Mesenchymal stem cell (in vitro differentiated cells and primary cell): ENCODE data around the gene ORM1.
"Not testable (repeated sequence)": the region's sequence is repeated elsewhere in the genome, so short reads cannot be mapped to it uniquely, and the experiment has no call there.

Experiments used
- DNase-seq: peaks from one replicate; pipeline ENCODE4 v3.0.0-alpha.2; 2013
- H2AFZ ChIP-seq: one replicate; pipeline ENCODE4 v1.6.1; 2013; ENCODE audit warnings: low read depth, mild to moderate bottlenecking, control low read depth, inconsistent platforms, low read length, moderate library complexity
- H2AK5ac ChIP-seq: 2 replicates; pipeline ENCODE4 v1.6.1; 2013; ENCODE audit warnings: low read length, moderate library complexity, mild to moderate bottlenecking, inconsistent platforms; ENCODE audit not compliant: severe bottlenecking
- H2BK120ac ChIP-seq: one replicate; pipeline ENCODE4 v1.6.1; 2013; ENCODE audit warnings: low read depth, mild to moderate bottlenecking, inconsistent platforms, low read length, moderate library complexity
- H2BK12ac ChIP-seq, 2 experiments: one replicate each; pipeline ENCODE4 v1.6.1; 2013; ENCODE audit warnings: inconsistent platforms in 2 of 2, low read length in 2 of 2, mild to moderate bottlenecking in 2 of 2, moderate library complexity in 2 of 2, control low read depth in 1 of 2
- H2BK15ac ChIP-seq: one replicate; pipeline ENCODE4 v1.6.1; 2013; ENCODE audit warnings: mild to moderate bottlenecking, low read depth, inconsistent platforms; ENCODE audit not compliant: poor library complexity, severe bottlenecking
- H2BK5ac ChIP-seq: 2 replicates; pipeline ENCODE4 v1.6.1; 2013; ENCODE audit warnings: low read depth, mild to moderate bottlenecking, low read length, control low read depth, inconsistent platforms; ENCODE audit not compliant: poor library complexity, severe bottlenecking
- H3K14ac ChIP-seq, 2 experiments: one replicate each; pipeline ENCODE4 v1.6.1; 2013; ENCODE audit warnings: inconsistent platforms in 2 of 2, low read length in 2 of 2, control low read depth in 1 of 2, mild to moderate bottlenecking in 1 of 2, moderate library complexity in 1 of 2
- H3K18ac ChIP-seq, 2 experiments: one replicate each; pipeline ENCODE4 v1.6.1; 2013; ENCODE audit warnings: inconsistent platforms in 2 of 2, low read length in 2 of 2, control low read depth in 1 of 2, low read depth in 1 of 2, mild to moderate bottlenecking in 1 of 2
- H3K23ac ChIP-seq, 2 experiments: one replicate each; pipeline ENCODE4 v1.6.1; 2013; ENCODE audit warnings: inconsistent platforms in 2 of 2, low read length in 2 of 2, mild to moderate bottlenecking in 2 of 2, moderate library complexity in 2 of 2, control low read depth in 1 of 2
- H3K27ac ChIP-seq: 2 replicates; pipeline ENCODE4 v1.5.1; 2013; ENCODE audit warnings: mild to moderate bottlenecking, moderate library complexity, low read length, control low read depth, inconsistent platforms; ENCODE audit not compliant: poor library complexity, severe bottlenecking
- H3K27me3 ChIP-seq, 2 experiments: 2 replicates each; pipeline versions ENCODE4 v1.6.1 to v1.7.0; 2013; ENCODE audit warnings: low read length in 2 of 2, mild to moderate bottlenecking in 2 of 2, moderate library complexity in 2 of 2, control low read depth in 1 of 2, inconsistent platforms in 1 of 2; ENCODE audit not compliant: control insufficient read depth in 1 of 2, insufficient read depth in 1 of 2
- H3K36me3 ChIP-seq, 2 experiments: 2 replicates each; pipeline versions ENCODE4 v1.6.1 to v1.7.0; 2013; ENCODE audit warnings: low read length in 2 of 2, control low read depth in 1 of 2, inconsistent platforms in 1 of 2, low read depth in 1 of 2, mild to moderate bottlenecking in 1 of 2; ENCODE audit not compliant: insufficient read depth in 2 of 2, control insufficient read depth in 1 of 2
- H3K4ac ChIP-seq, 2 experiments: one replicate each; pipeline ENCODE4 v1.6.1; 2013; ENCODE audit warnings: inconsistent platforms in 2 of 2, low read length in 2 of 2, mild to moderate bottlenecking in 2 of 2, moderate library complexity in 2 of 2, control low read depth in 1 of 2, low read depth in 1 of 2
- H3K4me1 ChIP-seq: 2 replicates; pipeline ENCODE4 v1.6.1; 2013; ENCODE audit warnings: low read depth, low read length, control low read depth; ENCODE audit not compliant: control insufficient read depth, insufficient read depth
- H3K4me2 ChIP-seq: 2 replicates; pipeline ENCODE4 v1.6.1; 2013; ENCODE audit warnings: low read length, mild to moderate bottlenecking, inconsistent platforms; ENCODE audit not compliant: poor library complexity, severe bottlenecking
- H3K4me3 ChIP-seq, 2 experiments: 2 replicates each; pipeline versions ENCODE4 v1.5.1 to v1.7.0; 2013; ENCODE audit warnings: low read length in 2 of 2, mild to moderate bottlenecking in 2 of 2, control low read depth in 1 of 2, low read depth in 1 of 2; ENCODE audit not compliant: insufficient read depth in 1 of 2
- H3K79me1 ChIP-seq: replicated peaks from 2 replicates; pipeline ENCODE4 v1.6.1; 2013; ENCODE audit warnings: mild to moderate bottlenecking, control low read depth, low read length, inconsistent platforms; ENCODE audit not compliant: poor library complexity, severe bottlenecking
- H3K9ac ChIP-seq: 2 replicates; pipeline ENCODE4 v1.7.0; 2013; ENCODE audit warnings: mild to moderate bottlenecking, low read length, moderate library complexity
- H3K9me3 ChIP-seq: 2 replicates; pipeline ENCODE4 v1.7.0; 2013; ENCODE audit warnings: mild to moderate bottlenecking, low read length; ENCODE audit not compliant: control insufficient read depth
- H4K8ac ChIP-seq: one replicate; pipeline ENCODE4 v1.6.1; 2013; ENCODE audit warnings: inconsistent platforms, mild to moderate bottlenecking, low read length, moderate library complexity
- H4K91ac ChIP-seq: one replicate; pipeline ENCODE4 v1.6.1; 2013; ENCODE audit warnings: mild to moderate bottlenecking, low read length, inconsistent platforms
- WGBS: methylation state at CpG from one replicate; pipeline ENCODE4 v1.1.7; 2013; ENCODE audit warnings: mixed read lengths; 5-methylcytosine and 5-hydroxymethylcytosine counted together

The ORM1 gene

GRCh38 chr9:114321759-114322158, 1.1 kb upstream of the ORM1 start:
- 68% methylated on average over 7 of the region's 8 CpGs for WGBS
- H2BK15ac ChIP-seq = no peak overlapping the region
- H2BK12ac ChIP-seq = no peak overlapping the region

GRCh38 chr9:114322160-114322818, 609 bp upstream of the ORM1 start:
- H3K9me3 ChIP-seq, H3K79me1 ChIP-seq, H2BK120ac ChIP-seq, H3K4me3 ChIP-seq, H3K4me2 ChIP-seq, H4K8ac ChIP-seq, H2BK12ac ChIP-seq, H3K4ac ChIP-seq, H3K36me3 ChIP-seq, H3K9ac ChIP-seq, DNase-seq, H3K23ac ChIP-seq, H3K27me3 ChIP-seq, H2BK15ac ChIP-seq, H3K14ac ChIP-seq, H2AFZ ChIP-seq, H2AK5ac ChIP-seq, H2BK5ac ChIP-seq, H3K27ac ChIP-seq, H3K4me1 ChIP-seq, H4K91ac ChIP-seq, H3K18ac ChIP-seq: not testable (repeated sequence)
- WGBS = 93% methylated on average over 5 of the region's 12 CpGs

More at GRCh38 chr9:114321759-114322158, 1.1 kb upstream of the ORM1 start:
- H4K91ac ChIP-seq = no peak overlapping the region
- no peak overlapping the region for H2AFZ ChIP-seq
- H3K18ac ChIP-seq = no peak overlapping the region
- H2BK120ac ChIP-seq = no peak overlapping the region
- no peak for DNase-seq
- no peak overlapping the region for H4K8ac ChIP-seq
- H3K79me1 ChIP-seq = no peaks in the 10 kb centered on the region
- no peak overlapping the region for H2AK5ac ChIP-seq
- H3K4me2 ChIP-seq = no peak overlapping the region
- no peak overlapping the region for H3K9ac ChIP-seq
- H3K4me1 ChIP-seq = peaks cover 8% of the 10 kb centered on the region
- H3K27me3 ChIP-seq = peaks cover 0 to 9% of the 10 kb centered on the region in 2 experiments
- H2BK5ac ChIP-seq = no peak overlapping the region
- no peak overlapping the region for H3K4ac ChIP-seq
- H3K27ac ChIP-seq = no peak overlapping the region
- no peak overlapping the region for H3K14ac ChIP-seq
- H3K23ac ChIP-seq = no peak overlapping the region
- no peaks in the 10 kb centered on the region for H3K36me3 ChIP-seq
- H3K9me3 ChIP-seq = no peaks in the 10 kb centered on the region
- H3K4me3 ChIP-seq = no peak overlapping the region

GRCh38 chr9:114323849-114324248, 951 bp downstream of the ORM1 start:
- H4K8ac ChIP-seq, DNase-seq, H3K27ac ChIP-seq, H2BK5ac ChIP-seq, H4K91ac ChIP-seq, H2AK5ac ChIP-seq, H3K36me3 ChIP-seq, H3K79me1 ChIP-seq, H3K4me2 ChIP-seq, H2AFZ ChIP-seq, H2BK12ac ChIP-seq, H3K4me3 ChIP-seq, H3K9ac ChIP-seq, H2BK15ac ChIP-seq, H3K9me3 ChIP-seq, H3K23ac ChIP-seq, H3K4me1 ChIP-seq, H2BK120ac ChIP-seq, H3K18ac ChIP-seq, H3K14ac ChIP-seq, H3K4ac ChIP-seq: not testable (repeated sequence)
- 95% methylated on average over 4 of the region's 6 CpGs for WGBS
- H3K27me3 ChIP-seq = peaks cover 0 to 19% of the 10 kb centered on the region in 2 experiments

- no peak overlapping the region for H2BK5ac ChIP-seq
- no peak overlapping the region for H2BK12ac ChIP-seq
- no peaks in the 10 kb centered on the region for H3K79me1 ChIP-seq
- peaks cover 0 to 3% of the 10 kb centered on the region in 2 experiments for H3K36me3 ChIP-seq
- H3K4me3 ChIP-seq = no peak overlapping the region
- WGBS = 81% methylated on average over 8 of the region's 8 CpGs
- no peak overlapping the region for H3K23ac ChIP-seq
- H2AFZ ChIP-seq = no peak overlapping the region
- no peak overlapping the region for H3K27ac ChIP-seq
- no peak overlapping the region for H3K4me2 ChIP-seq
- H4K8ac ChIP-seq = no peak overlapping the region
- no peak overlapping the region for H3K9ac ChIP-seq
- peaks cover 0 to 17% of the 10 kb centered on the region in 2 experiments for H3K27me3 ChIP-seq
- H2AK5ac ChIP-seq = no peak overlapping the region
- H3K18ac ChIP-seq = no peak overlapping the region
- H4K91ac ChIP-seq = no peak overlapping the region
- H3K4me1 ChIP-seq = peaks cover 5% of the 10 kb centered on the region
- H3K9me3 ChIP-seq = no peaks in the 10 kb centered on the region
- H3K4ac ChIP-seq = no peak overlapping the region
- H2BK120ac ChIP-seq = no peak overlapping the region
- DNase-seq = no peak
- H2BK15ac ChIP-seq = no peak overlapping the region
- H3K14ac ChIP-seq = peak overlapping the region in 1 of 2 experiments; percentile 77
Measured at GRCh38 chr9:114324492-114324891, 1.6 kb downstream of the ORM1 start.
